SK-N-SH (cell line): ENCODE measurements around the gene PTPRJ. TPM values are rescaled to one million over a fixed set of nuclear protein-coding genes. Genes with fewer than 3 reads are reported as not detected.

Source experiments
- CTCF ChIA-PET: fragments of 300-600, 350-600 bp; formaldehyde crosslinking; extraction: SDS; loops from one replicate; lab custom pipeline; 2021; lab: Yijun Ruan, JAX
- POLR2A ChIA-PET: fragments of 350-600 bp; sonication (Branson Sonifier 250); formaldehyde crosslinking; extraction: SDS; loops from one replicate; lab custom pipeline; 2020; ENCODE audit warnings: antibody characterized with exemption, inconsistent platforms; lab: Yijun Ruan, JAX
- DNase-seq: peaks from one replicate; pipeline ENCODE4 v3.0.0; 2012
- H2AFZ ChIP-seq: fragments of 200-600 bp; sonication (generic); 2 replicates; pipeline ENCODE4 v1.8.1; 2016; ENCODE audit warnings: antibody characterized with exemption, mild to moderate bottlenecking, low read depth
- H3F3A ChIP-seq: fragments of 200-600 bp; sonication (generic); replicated peaks from 2 replicates; pipeline ENCODE3; 2016; ENCODE audit warnings: antibody characterized with exemption, mild to moderate bottlenecking; ENCODE audit not compliant: insufficient read depth
- H3K27ac ChIP-seq, 2 experiments: fragments of 200-500 bp in 1 of 2; fragments of 200-600 bp in 1 of 2; sonication (Bioruptor generic) in 1 of 2; sonication (generic), shearing (Covaris generic) in 1 of 2; 2 replicates each; pipeline versions ENCODE4 v1.5.1 to v1.6.1; 2014 to 2016; ENCODE audit warnings: low read depth in 2 of 2, inconsistent platforms in 1 of 2, low read length in 1 of 2, mild to moderate bottlenecking in 1 of 2, mixed read lengths in 1 of 2
- H3K27me3 ChIP-seq: fragments of 200-600 bp; sonication (generic), shearing (Covaris generic); 2 replicates; pipeline ENCODE4 v1.6.1; 2016; ENCODE audit warnings: mixed run types; ENCODE audit not compliant: insufficient read depth
- H3K36me3 ChIP-seq, 2 experiments: fragments of 200-500 bp in 1 of 2; fragments of 200-600 bp in 1 of 2; sonication (Bioruptor generic) in 1 of 2; sonication (generic) in 1 of 2; replicated peaks in 1 of 2; 2 replicates each; pipeline versions ENCODE3 to v1.5.1; 2014 to 2016; ENCODE audit warnings: low read length in 1 of 2, mild to moderate bottlenecking in 1 of 2; ENCODE audit not compliant: insufficient read depth in 2 of 2, control insufficient read depth in 1 of 2
- H3K4me1 ChIP-seq, 2 experiments: fragments of 200-500 bp in 1 of 2; fragments of 200-600 bp in 1 of 2; sonication (Bioruptor generic) in 1 of 2; sonication (generic), shearing (Covaris generic) in 1 of 2; 2 replicates each; pipeline versions ENCODE4 v1.5.1 to v1.6.1; 2014 to 2016; ENCODE audit warnings: low read depth in 1 of 2, low read length in 1 of 2, mixed run types in 1 of 2; ENCODE audit not compliant: insufficient read depth in 2 of 2, control insufficient read depth in 1 of 2
- H3K4me2 ChIP-seq: fragments of 200-600 bp; sonication (generic), shearing (Covaris generic); 2 replicates; pipeline ENCODE4 v1.6.1; 2017; ENCODE audit warnings: mixed run types
- H3K4me3 ChIP-seq, 2 experiments: fragments of 200-500 bp in 1 of 2; fragments of 200-600 bp in 1 of 2; sonication (Bioruptor generic) in 1 of 2; sonication (generic), shearing (Covaris generic) in 1 of 2; 2 replicates each; pipeline versions ENCODE4 v1.5.1 to v1.8.1; 2014 to 2016; ENCODE audit warnings: low read depth in 2 of 2, inconsistent platforms in 1 of 2, low read length in 1 of 2, mild to moderate bottlenecking in 1 of 2, mixed read lengths in 1 of 2, moderate library complexity in 1 of 2
- H3K79me2 ChIP-seq: fragments of 200-600 bp; sonication (generic); 2 replicates; pipeline ENCODE4 v1.8.1; 2017; ENCODE audit warnings: mild to moderate bottlenecking; ENCODE audit not compliant: insufficient read depth
- H3K9ac ChIP-seq: fragments of 200-600 bp; sonication (generic); 2 replicates; pipeline ENCODE4 v1.6.1; 2017; ENCODE audit warnings: mixed run types
- H3K9me2 ChIP-seq: fragments of 200-600 bp; sonication (generic); 2 replicates; pipeline ENCODE4 v1.6.1; 2017; ENCODE audit warnings: mixed run types
- H3K9me3 ChIP-seq: fragments of 200-600 bp; sonication (generic); 2 replicates; pipeline ENCODE4 v1.6.1; 2017; ENCODE audit warnings: mixed run types, mild to moderate bottlenecking, moderate library complexity
- H4K20me1 ChIP-seq: fragments of 200-600 bp; sonication (generic); 2 replicates; pipeline ENCODE4 v1.6.1; 2017; ENCODE audit warnings: mild to moderate bottlenecking, mixed run types; ENCODE audit not compliant: insufficient read depth
- EP300 ChIP-seq, 2 experiments: IDR thresholded peaks; 2 replicates each; pipeline versions ENCODE4 v1.4.0 to v1.6.1; 2012; ENCODE audit warnings: borderline replicate concordance in 1 of 2, low read depth in 1 of 2, low read length in 1 of 2
- EZH2phosphoT487 ChIP-seq: fragments of 200-600 bp; sonication (generic); IDR thresholded peaks from 2 replicates; pipeline ENCODE4 v1.6.1; 2017; ENCODE audit warnings: low read depth, mixed run types, mild to moderate bottlenecking, antibody characterized with exemption, moderate library complexity, borderline replicate concordance
- FOXM1 ChIP-seq: IDR thresholded peaks from 2 replicates; pipeline ENCODE4 v1.4.0; 2012; ENCODE audit warnings: low read depth, mild to moderate bottlenecking
- GATA2 ChIP-seq: sonication (generic); formaldehyde crosslinking; IDR thresholded peaks from 2 replicates; pipeline ENCODE4 v1.5.0; 2020; ENCODE audit warnings: mild to moderate bottlenecking, missing genetic modification reagents
- JUND ChIP-seq: IDR thresholded peaks from 2 replicates; pipeline ENCODE4 v1.4.0; 2012
- NFIC ChIP-seq: IDR thresholded peaks from 2 replicates; pipeline ENCODE4 v1.4.0; 2012; ENCODE audit warnings: borderline replicate concordance
- NRF1 ChIP-seq: IDR thresholded peaks from 2 replicates; pipeline ENCODE4 v1.6.1; 2012; ENCODE audit warnings: low read depth, mild to moderate bottlenecking, low read length
- PBX3 ChIP-seq: IDR thresholded peaks from 2 replicates; pipeline ENCODE4; 2012
- RAD21 ChIP-seq: IDR thresholded peaks from 2 replicates; pipeline ENCODE4 v1.6.1; 2012; ENCODE audit warnings: mild to moderate bottlenecking, low read length
- RCOR1 ChIP-seq: fragments of 150-350 bp; IDR thresholded peaks from 2 replicates; pipeline ENCODE4 v1.6.1; 2017; ENCODE audit warnings: antibody characterized with exemption, low read length
- SMC3 ChIP-seq: IDR thresholded peaks from 2 replicates; pipeline ENCODE4 v1.6.1; 2012; ENCODE audit warnings: low read depth, low read length, improper control_type of control experiment
- TEAD4 ChIP-seq: IDR thresholded peaks from 2 replicates; pipeline ENCODE4 v1.4.0; 2012; ENCODE audit warnings: mild to moderate bottlenecking, borderline replicate concordance; ENCODE audit not compliant: insufficient read depth
- WGBS: methylation state at CpG from one replicate; pipeline ENCODE4 v1.1.6; 2017; ENCODE audit warnings: low lambda C conversion rate; 5-methylcytosine and 5-hydroxymethylcytosine counted together
- polyA plus RNA-seq, 3 experiments: library from polyadenylated mRNA; depleted of rRNA; stranded (reverse); fragments of >200 nt; gene quantifications; 2 replicates each; pipeline ENCODE4 v1.2.3, GENCODE V29; 2012

The PTPRJ gene
- polyA plus RNA-seq, 1 of the 3 experiments (the other 2 are of a cell fraction), result 4.5 TPM

GRCh38 chr11:48001438-48002021, 21.2 kb downstream of the PTPRJ start:
- Histone ChIP-seq H3K4me2 (peak overlapping the region; percentile 23; the same call in 1 of the 2 replicates), H3K27ac (peak overlapping the region in 1 of 2 experiments; percentile 36; a peak in 1 of 4 replicates), H3K79me2 (peaks cover 90% of the 10 kb centered on the region)

GRCh38 chr11:48002561-48002960, 22.2 kb downstream of the PTPRJ start:
- Histone ChIP-seq H3K9ac (no peak overlapping the region), H3K4me2 (no peak overlapping the region), H3K4me1 (peaks cover 14 to 47% of the 10 kb centered on the region in 2 experiments; a peak in 3 of 4 replicates), H3K4me3 (no peak overlapping the region), H3K36me3 (no peaks in the 10 kb centered on the region), H3F3A (peaks cover 20% of the 10 kb centered on the region), H3K9me2 (no peaks in the 10 kb centered on the region), H3K79me2 (peaks cover 88% of the 10 kb centered on the region), H3K27me3 (no peaks in the 10 kb centered on the region), H4K20me1 (no peaks in the 10 kb centered on the region), H2AFZ (no peak overlapping the region), H3K9me3 (no peaks in the 10 kb centered on the region), H3K27ac (no peak overlapping the region)
- no peak for DNase-seq
- WGBS, result 85% methylated on average over 4 of the region's 4 CpGs
- TF ChIP-seq NRF1 (no peak), FOXM1 (no peak), TEAD4 (no peak), SMC3 (no peak), RCOR1 (no peak), EP300 (IDR thresholded peaks at IDR 0.05; ENCODE audit: borderline replicate concordance in 1 of 2, low read depth in 1 of 2, low read length in 1 of 2) (no peak), GATA2 (CRISPR knock-in tag) (no peak), PBX3 (no peak), RAD21 (no peak), JUND (no peak), EZH2phosphoT487 (no peak)
- CTCF ChIA-PET, result no interaction called here
- POLR2A ChIA-PET, result no interaction called here

More at GRCh38 chr11:48001438-48002021, 21.2 kb downstream of the PTPRJ start:
- Histone ChIP-seq H3K4me3 (no peak overlapping the region), H3K27me3 (no peaks in the 10 kb centered on the region), H3K9me2 (no peaks in the 10 kb centered on the region), H3K9ac (no peak overlapping the region), H3K9me3 (no peaks in the 10 kb centered on the region), H3K4me1 (peaks cover 12 to 39% of the 10 kb centered on the region in 2 experiments; a peak in 2 of 4 replicates), H3K36me3 (no peaks in the 10 kb centered on the region), H4K20me1 (no peaks in the 10 kb centered on the region), H2AFZ (no peak overlapping the region), H3F3A (peaks cover 17% of the 10 kb centered on the region)
- TF ChIP-seq NFIC, result no peak
- 0 out of 2 replicates have a peak, but pooled peaks have one; percentile 13 for TF ChIP-seq PBX3
- CTCF ChIA-PET, result interaction anchor here (0.6 to 0.7 kb wide), 2 partner anchors 8 to 247 kb away, joined by 3 read pairs; no protein-coding TSS in a partner anchor
- WGBS, result 77% methylated on average over 2 of the region's 2 CpGs
- no peak for DNase-seq
- POLR2A ChIA-PET, result no interaction called here
